Neural progenitor cell (in vitro differentiated cells): Measurements from ENCODE around the gene PPIL1. TPM values are rescaled to one million over a fixed set of nuclear protein-coding genes. Genes with fewer than 3 reads are reported as not detected.

Source experiments
- DNase-seq: peaks from one replicate; pipeline ENCODE4 v3.0.0-alpha.2; 2016; ENCODE audit warnings: low spot score
- H2AFZ ChIP-seq: fragments of 200-600 bp; sonication (generic); replicated peaks from 2 replicates; pipeline ENCODE4 v1.6.1; 2016; ENCODE audit warnings: antibody characterized with exemption
- H3F3A ChIP-seq: fragments of 200-600 bp; sonication (generic); 2 replicates; pipeline ENCODE4 v1.6.1; 2016; ENCODE audit warnings: antibody characterized with exemption, low read depth
- H3K27ac ChIP-seq: fragments of 200-600 bp; sonication (generic); 2 replicates; pipeline ENCODE4 v1.5.1; 2016; ENCODE audit warnings: mild to moderate bottlenecking
- H3K27me3 ChIP-seq: fragments of 200-600 bp; sonication (generic); 2 replicates; pipeline ENCODE4 v1.6.1; 2016; ENCODE audit warnings: mild to moderate bottlenecking, moderate library complexity
- H3K36me3 ChIP-seq: fragments of 200-600 bp; sonication (generic); 2 replicates; pipeline ENCODE4 v1.5.1; 2016
- H3K4me1 ChIP-seq: fragments of 200-600 bp; sonication (generic); 2 replicates; pipeline ENCODE4 v1.6.1; 2016; ENCODE audit warnings: mixed run types
- H3K4me2 ChIP-seq: fragments of 200-600 bp; sonication (generic); 2 replicates; pipeline ENCODE4 v1.6.1; 2016
- H3K4me3 ChIP-seq: fragments of 200-600 bp; sonication (generic); 2 replicates; pipeline ENCODE4 v1.5.1; 2016
- H3K79me2 ChIP-seq: fragments of 200-600 bp; sonication (generic); 2 replicates; pipeline ENCODE4 v1.6.1; 2016; ENCODE audit warnings: low read depth
- H3K9ac ChIP-seq: fragments of 200-600 bp; sonication (generic); 2 replicates; pipeline ENCODE4 v1.6.1; 2016
- H3K9me3 ChIP-seq: fragments of 200-600 bp; sonication (generic); 2 replicates; pipeline ENCODE4 v1.5.1; 2016; ENCODE audit warnings: low read depth
- H4K20me1 ChIP-seq: fragments of 200-600 bp; sonication (generic); 2 replicates; pipeline ENCODE4 v1.6.1; 2016; ENCODE audit warnings: low read depth
- H3K27ac Mint-ChIP-seq: 3 replicates; pipeline ENCODE4 v1.8.0; 2021; ENCODE audit warnings: mixed read lengths
- H3K27me3 Mint-ChIP-seq: 2 replicates; pipeline ENCODE4 v1.8.0; 2022; ENCODE audit warnings: low read depth, mild to moderate bottlenecking, inconsistent platforms, moderate library complexity, mixed read lengths; ENCODE audit not compliant: insufficient read depth
- H3K36me3 Mint-ChIP-seq: 3 replicates; pipeline ENCODE4 v1.8.0; 2021; ENCODE audit warnings: mixed read lengths
- H3K4me1 Mint-ChIP-seq: 3 replicates; pipeline ENCODE4 v1.8.0; 2021; ENCODE audit warnings: mixed read lengths
- H3K4me3 Mint-ChIP-seq: 3 replicates; pipeline ENCODE4 v1.8.0; 2021; ENCODE audit warnings: mild to moderate bottlenecking, moderate library complexity, mixed read lengths
- H3K9me3 Mint-ChIP-seq: 3 replicates; pipeline ENCODE4 v1.8.0; 2020; ENCODE audit warnings: mixed read lengths
- EZH2 ChIP-seq: fragments of 200-600 bp; sonication (generic); IDR thresholded peaks from 2 replicates; pipeline ENCODE4 v1.6.1; 2017; ENCODE audit warnings: antibody characterized with exemption, mild to moderate bottlenecking, moderate library complexity
- EZH2phosphoT487 ChIP-seq: fragments of 200-600 bp; sonication (generic); IDR thresholded peaks from 2 replicates; pipeline ENCODE4 v1.6.1; 2017; ENCODE audit warnings: antibody characterized with exemption
- total RNA-seq: library from RNA; depleted of rRNA; stranded (reverse); fragments of >200 nt; gene quantifications from 2 replicates; pipeline ENCODE4 v1.2.3, GENCODE V29; 2015; ENCODE audit warnings: low replicate concordance
- TF ChIP-seq, protein P1 (sequence below): fragments of 200-600 bp; sonication (generic); IDR thresholded peaks from 2 replicates; pipeline ENCODE4 v1.5.1; 2017; ENCODE audit warnings: antibody characterized with exemption, mild to moderate bottlenecking

The PPIL1 gene
- total RNA-seq, 1 donor from 2014 or later = 93.1 TPM

DNA sequence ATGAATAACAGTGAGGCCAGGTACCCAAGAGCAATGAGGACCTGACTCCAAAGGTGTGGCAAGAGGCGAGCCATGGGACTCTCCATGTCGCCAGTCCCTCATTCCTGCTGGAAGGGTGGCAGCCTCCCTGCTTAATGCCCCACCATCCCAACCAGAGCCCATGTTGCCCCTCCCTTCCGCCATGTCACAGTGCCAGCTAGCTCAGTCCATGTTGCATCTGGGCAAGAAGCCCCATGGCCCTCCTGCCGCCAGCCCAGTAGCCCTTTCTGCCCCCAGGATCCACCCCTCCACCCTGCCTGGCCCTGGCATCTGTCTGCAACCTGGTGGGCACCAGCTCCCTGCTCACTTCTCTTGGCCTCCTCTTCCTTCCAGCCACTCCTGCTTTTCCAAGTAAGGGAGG lies 29.4 kb downstream of the PPIL1 start:
- no peak overlapping the region for H3K4me3 Mint-ChIP-seq
- H3K4me2 ChIP-seq = no peak overlapping the region
- TF ChIP-seq, protein P1, sequence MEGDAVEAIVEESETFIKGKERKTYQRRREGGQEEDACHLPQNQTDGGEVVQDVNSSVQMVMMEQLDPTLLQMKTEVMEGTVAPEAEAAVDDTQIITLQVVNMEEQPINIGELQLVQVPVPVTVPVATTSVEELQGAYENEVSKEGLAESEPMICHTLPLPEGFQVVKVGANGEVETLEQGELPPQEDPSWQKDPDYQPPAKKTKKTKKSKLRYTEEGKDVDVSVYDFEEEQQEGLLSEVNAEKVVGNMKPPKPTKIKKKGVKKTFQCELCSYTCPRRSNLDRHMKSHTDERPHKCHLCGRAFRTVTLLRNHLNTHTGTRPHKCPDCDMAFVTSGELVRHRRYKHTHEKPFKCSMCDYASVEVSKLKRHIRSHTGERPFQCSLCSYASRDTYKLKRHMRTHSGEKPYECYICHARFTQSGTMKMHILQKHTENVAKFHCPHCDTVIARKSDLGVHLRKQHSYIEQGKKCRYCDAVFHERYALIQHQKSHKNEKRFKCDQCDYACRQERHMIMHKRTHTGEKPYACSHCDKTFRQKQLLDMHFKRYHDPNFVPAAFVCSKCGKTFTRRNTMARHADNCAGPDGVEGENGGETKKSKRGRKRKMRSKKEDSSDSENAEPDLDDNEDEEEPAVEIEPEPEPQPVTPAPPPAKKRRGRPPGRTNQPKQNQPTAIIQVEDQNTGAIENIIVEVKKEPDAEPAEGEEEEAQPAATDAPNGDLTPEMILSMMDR = no peak
- TF ChIP-seq EZH2phosphoT487 (no peak), EZH2 (no peak)

DNA sequence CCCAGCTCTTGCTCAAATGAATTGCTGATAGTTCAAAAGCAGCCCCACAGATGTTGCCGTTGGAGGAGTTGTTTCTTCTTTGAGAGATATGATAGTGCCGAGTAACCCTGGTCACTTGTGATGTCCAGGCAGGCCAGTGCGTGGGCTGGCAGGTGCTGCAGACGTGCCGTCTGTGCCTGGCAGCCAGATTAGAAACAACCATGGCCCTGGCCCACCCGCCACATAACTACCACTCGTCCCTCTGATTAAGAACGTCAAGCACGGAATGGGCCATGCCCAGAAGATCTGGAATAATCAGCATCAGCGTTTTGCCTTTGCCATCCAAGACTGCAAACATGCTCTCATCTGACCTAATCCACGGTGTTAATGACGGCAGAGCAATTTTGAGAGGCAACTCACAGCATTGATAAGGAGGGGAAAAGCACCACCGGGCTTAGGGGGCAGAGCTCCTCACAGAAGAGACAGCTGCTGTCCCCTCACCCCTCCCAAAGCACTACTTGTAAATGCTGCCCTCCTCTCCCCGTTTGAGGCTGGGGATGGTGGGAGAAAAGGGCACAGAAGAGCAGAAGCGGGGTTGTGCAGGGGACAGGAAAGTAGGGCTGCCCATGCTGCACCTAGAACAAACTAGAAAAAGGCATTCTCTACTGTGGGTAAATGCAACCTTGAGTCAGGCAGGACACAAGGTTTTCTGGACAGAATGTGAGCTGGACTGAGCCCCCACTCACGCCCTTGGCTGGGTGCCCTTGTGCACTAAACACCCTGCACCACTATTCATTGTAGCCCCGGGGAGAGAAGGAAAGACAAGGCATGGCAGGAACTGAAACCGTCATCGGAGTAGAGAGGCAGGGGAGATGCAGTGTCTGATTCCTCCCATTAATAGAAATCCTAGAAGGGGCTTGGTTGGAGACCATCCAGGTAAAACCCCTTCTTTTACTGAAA lies 30.1 kb downstream of the PPIL1 start:
- Histone ChIP-seq H3K36me3 (no peaks in the 10 kb centered on the region), H4K20me1 (peaks cover 11% of the 10 kb centered on the region), H3F3A (peaks cover 25% of the 10 kb centered on the region), H3K27me3 (peaks cover 48% of the 10 kb centered on the region), H3K27ac (no peak overlapping the region), H3K9ac (no peak overlapping the region), H3K4me2 (no peak overlapping the region), H3K4me3 (no peak overlapping the region), H3K9me3 (no peaks in the 10 kb centered on the region), H2AFZ (no peak overlapping the region), H3K4me1 (peaks cover 19% of the 10 kb centered on the region), H3K79me2 (no peaks in the 10 kb centered on the region)
- Mint-ChIP-seq H3K4me1 (peaks cover 35% of the 10 kb centered on the region), H3K9me3 (peaks cover 4% of the 10 kb centered on the region), H3K4me3 (no peak overlapping the region), H3K36me3 (no peaks in the 10 kb centered on the region), H3K27me3 (peaks cover 34% of the 10 kb centered on the region), H3K27ac (no peak overlapping the region)
- DNase-seq = no peak
- TF ChIP-seq EZH2phosphoT487 = no peak
- TF ChIP-seq, protein P1 = no peak
- no peak for TF ChIP-seq EZH2

More for the DNA sequence above, 29.4 kb downstream of the PPIL1 start:
- Histone ChIP-seq H3K27me3 (peaks cover 41% of the 10 kb centered on the region), H2AFZ (no peak overlapping the region), H3K9ac (no peak overlapping the region), H3F3A (peaks cover 28% of the 10 kb centered on the region), H3K9me3 (no peaks in the 10 kb centered on the region), H3K36me3 (no peaks in the 10 kb centered on the region), H3K4me1 (peaks cover 19% of the 10 kb centered on the region), H3K79me2 (no peaks in the 10 kb centered on the region), H3K4me3 (no peak overlapping the region), H4K20me1 (peaks cover 16% of the 10 kb centered on the region), H3K27ac (no peak overlapping the region)
- H3K27ac Mint-ChIP-seq = peak overlapping the region; percentile 35
- H3K4me1 Mint-ChIP-seq = peaks cover 42% of the 10 kb centered on the region
- peaks cover 4% of the 10 kb centered on the region for H3K9me3 Mint-ChIP-seq
- peaks cover 31% of the 10 kb centered on the region for H3K27me3 Mint-ChIP-seq
- H3K36me3 Mint-ChIP-seq = no peaks in the 10 kb centered on the region
- DNase-seq = no peak

DNA sequence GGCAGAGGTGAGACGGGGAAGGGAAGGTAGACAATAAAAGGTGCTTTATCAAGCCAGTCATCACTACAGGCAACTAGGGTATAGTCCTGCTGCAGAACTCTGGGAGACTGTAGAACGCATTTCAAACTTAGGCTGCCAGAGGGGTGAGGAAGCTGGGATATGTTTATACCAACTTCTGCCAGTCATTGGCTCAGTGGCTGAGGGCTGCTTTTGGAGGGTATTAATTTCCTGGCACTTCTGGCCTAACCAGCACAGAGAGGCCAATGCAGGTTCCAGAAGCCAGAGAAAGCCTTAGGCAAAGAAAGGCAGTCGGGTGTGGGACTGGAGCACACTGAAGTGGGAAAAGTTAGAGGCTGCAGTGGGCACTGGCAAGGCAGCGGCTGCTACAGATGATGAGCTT lies 31.4 kb downstream of the PPIL1 start:
- no peak overlapping the region for H3K4me3 ChIP-seq
- no peak overlapping the region for H3K9ac ChIP-seq
- peaks cover 61% of the 10 kb centered on the region for H3K27me3 ChIP-seq
- no peak for DNase-seq
- H3K4me1 ChIP-seq = peaks cover 18% of the 10 kb centered on the region
- Mint-ChIP-seq H3K4me3 (peak overlapping the region; percentile 56), H3K4me1 (peaks cover 24% of the 10 kb centered on the region), H3K27me3 (peaks cover 42% of the 10 kb centered on the region), H3K9me3 (peaks cover 4% of the 10 kb centered on the region), H3K36me3 (no peaks in the 10 kb centered on the region), H3K27ac (no peak overlapping the region)
- peaks cover 15% of the 10 kb centered on the region for H4K20me1 ChIP-seq
- H3K27ac ChIP-seq = no peak overlapping the region
- no peaks in the 10 kb centered on the region for H3K9me3 ChIP-seq
- TF ChIP-seq EZH2phosphoT487 (no peak), EZH2 (no peak)
- TF ChIP-seq, protein P1 = no peak
- no peak overlapping the region for H3K4me2 ChIP-seq
- no peaks in the 10 kb centered on the region for H3K79me2 ChIP-seq
- H3F3A ChIP-seq = peaks cover 13% of the 10 kb centered on the region
- no peak overlapping the region for H2AFZ ChIP-seq
- H3K36me3 ChIP-seq = no peaks in the 10 kb centered on the region
